Measurements from ENCODE around the gene KITLG.

Gene KITLG

DNA sequence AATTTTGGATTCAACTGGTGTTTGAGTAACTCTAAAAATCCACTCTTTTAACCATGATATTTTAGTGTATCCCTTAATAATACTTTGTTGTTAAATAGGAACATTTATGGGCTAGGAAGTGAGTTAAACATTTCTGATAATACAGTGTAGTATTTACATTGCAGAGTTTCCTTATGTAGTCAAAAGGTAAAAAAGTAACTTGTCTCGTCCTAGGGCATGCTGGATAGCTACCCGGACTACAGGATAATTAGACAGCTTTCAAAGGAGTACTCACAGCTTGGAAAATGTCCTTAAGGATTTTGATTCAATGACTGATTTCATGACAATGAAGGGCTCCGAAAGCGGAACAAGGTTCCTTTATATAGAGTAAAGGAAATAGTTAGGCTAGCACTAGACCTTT lies 14.5 kb upstream of the KITLG start:
- TF ChIP-seq, protein P1, sequence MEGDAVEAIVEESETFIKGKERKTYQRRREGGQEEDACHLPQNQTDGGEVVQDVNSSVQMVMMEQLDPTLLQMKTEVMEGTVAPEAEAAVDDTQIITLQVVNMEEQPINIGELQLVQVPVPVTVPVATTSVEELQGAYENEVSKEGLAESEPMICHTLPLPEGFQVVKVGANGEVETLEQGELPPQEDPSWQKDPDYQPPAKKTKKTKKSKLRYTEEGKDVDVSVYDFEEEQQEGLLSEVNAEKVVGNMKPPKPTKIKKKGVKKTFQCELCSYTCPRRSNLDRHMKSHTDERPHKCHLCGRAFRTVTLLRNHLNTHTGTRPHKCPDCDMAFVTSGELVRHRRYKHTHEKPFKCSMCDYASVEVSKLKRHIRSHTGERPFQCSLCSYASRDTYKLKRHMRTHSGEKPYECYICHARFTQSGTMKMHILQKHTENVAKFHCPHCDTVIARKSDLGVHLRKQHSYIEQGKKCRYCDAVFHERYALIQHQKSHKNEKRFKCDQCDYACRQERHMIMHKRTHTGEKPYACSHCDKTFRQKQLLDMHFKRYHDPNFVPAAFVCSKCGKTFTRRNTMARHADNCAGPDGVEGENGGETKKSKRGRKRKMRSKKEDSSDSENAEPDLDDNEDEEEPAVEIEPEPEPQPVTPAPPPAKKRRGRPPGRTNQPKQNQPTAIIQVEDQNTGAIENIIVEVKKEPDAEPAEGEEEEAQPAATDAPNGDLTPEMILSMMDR (IDR thresholded peaks at IDR 0.05; ENCODE audit: insufficient read depth, low read depth, low read length, missing control alignments) = no peak
- DNase-seq (ENCODE audit: low read depth) = no peak
- H3K4me3 ChIP-seq (ENCODE audit: low read length) = no peak overlapping the region

DNA sequence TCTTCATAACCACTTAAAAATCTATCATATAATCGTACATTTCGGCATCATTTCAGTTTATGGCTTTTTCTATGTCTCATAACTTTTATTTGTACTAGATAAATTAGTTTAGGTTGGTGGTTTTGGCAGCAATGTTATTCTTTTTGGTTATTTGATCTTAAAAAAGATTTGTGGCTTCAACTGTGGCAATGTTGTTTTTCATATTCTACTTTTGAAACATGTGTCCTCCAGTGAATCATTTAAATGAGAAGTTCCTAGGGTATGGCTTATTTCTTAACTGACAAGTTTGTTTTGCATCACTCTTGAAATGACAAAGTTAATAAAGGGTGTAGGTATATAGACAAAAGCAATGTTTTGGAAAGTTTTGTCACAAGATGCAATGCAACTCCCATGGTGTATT lies 11.1 kb upstream of the KITLG start:
- TF ChIP-seq, protein P1 (IDR thresholded peaks at IDR 0.05; ENCODE audit: insufficient read depth, low read depth, low read length, missing control alignments) = no peak
- H3K4me3 ChIP-seq (ENCODE audit: low read length) = no peak overlapping the region
- DNase-seq (ENCODE audit: low read depth) = no peak

DNA sequence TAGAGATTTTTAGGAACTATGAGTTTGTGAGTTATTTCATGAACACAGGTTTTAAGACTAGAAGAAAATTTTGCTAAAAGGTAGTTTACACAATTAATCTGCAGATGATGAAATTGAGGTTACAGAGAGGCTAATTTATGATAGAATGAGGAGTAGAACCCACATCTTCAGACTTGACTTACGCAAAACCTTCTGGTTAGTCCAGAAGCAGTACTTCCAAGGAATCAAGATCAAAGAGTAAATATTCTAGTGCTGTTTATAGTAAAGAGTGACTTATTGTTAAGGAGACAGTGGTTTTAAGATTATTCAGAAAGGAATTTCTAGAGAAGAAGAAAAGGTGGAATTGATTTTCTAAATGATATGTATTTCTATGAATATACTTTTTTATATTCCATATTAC lies 10.6 kb upstream of the KITLG start:
- TF ChIP-seq, protein P1 (IDR thresholded peaks at IDR 0.05; ENCODE audit: insufficient read depth, low read depth, low read length, missing control alignments) = no peak
- H3K4me3 ChIP-seq (ENCODE audit: low read length) = no peak overlapping the region
- DNase-seq (ENCODE audit: low read depth) = no peak

DNA sequence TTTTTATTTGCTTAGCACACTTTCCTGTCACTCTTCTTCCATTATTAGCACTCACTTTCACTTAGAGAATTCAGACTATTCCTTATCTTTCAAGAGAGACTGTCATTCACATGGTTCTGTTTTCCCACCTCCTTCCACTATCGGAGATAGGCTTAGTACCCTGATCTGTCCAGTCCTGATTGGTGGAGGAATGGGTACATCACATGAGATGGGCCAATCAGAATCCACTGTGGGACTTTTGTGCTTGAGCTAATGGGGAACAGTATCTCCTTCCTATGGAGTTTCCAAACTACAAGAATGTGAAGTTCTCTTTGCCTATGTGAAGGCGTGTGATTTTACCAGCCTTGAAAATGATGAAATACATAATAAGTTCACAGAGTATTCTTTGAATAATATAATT lies 4.8 kb upstream of the KITLG start:
- no peak for DNase-seq (ENCODE audit: low read depth)
- H3K4me3 ChIP-seq (ENCODE audit: low read length) = no peak overlapping the region
- TF ChIP-seq, protein P1 (IDR thresholded peaks at IDR 0.05; ENCODE audit: insufficient read depth, low read depth, low read length, missing control alignments) = no peak

DNA sequence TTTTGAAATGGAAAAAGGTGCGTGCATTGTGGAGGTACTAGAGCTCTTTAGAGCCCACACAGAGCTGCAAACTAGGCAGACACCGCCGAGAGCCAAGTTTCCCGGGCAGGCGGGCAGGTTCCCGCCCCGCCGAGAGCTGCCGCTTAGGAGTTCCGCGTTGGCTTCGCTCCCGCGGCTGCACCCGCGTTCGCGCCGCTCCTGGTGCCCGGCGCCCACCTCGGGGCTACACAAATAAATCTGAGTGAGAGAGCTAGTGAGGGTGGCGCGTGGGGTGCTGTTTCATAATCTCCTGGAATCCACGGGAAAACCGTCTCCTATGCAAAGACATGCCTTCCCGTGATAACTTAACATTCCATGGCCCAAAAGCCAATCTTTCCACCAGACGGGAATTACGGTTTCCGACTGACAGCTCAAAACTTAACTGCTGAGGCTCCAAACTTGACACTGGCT lies 645 bp downstream of the KITLG start:
- peak overlapping the region; percentile 89 for H3K4me3 ChIP-seq (ENCODE audit: low read length)
- TF ChIP-seq, protein P1 (IDR thresholded peaks at IDR 0.05; ENCODE audit: insufficient read depth, low read depth, low read length, missing control alignments) = no peak
- peak; percentile 52 for DNase-seq (ENCODE audit: low read depth)

DNA sequence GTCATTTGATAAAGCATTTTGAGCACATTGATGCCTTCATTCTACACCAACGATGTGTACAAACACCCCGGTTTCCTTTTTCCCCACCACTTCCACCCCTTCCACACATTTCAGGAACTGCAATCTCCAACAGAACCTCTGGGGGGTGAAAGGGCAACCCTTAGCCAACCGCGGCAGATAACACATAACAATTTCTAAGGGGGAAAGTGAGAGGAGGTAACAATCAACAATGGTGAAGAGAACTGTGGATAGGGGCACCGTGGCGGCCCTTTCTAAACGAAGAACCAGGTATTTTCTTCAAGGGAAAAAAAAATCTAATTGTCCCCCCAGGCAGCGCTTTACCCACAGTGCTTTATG lies 1.1 kb downstream of the KITLG start:
- peak overlapping the region; percentile 89 for H3K4me3 ChIP-seq (ENCODE audit: low read length)
- TF ChIP-seq, protein P1 (IDR thresholded peaks at IDR 0.05; ENCODE audit: insufficient read depth, low read depth, low read length, missing control alignments) = peak; percentile 46
- DNase-seq (ENCODE audit: low read depth) = peak; percentile 42

DNA sequence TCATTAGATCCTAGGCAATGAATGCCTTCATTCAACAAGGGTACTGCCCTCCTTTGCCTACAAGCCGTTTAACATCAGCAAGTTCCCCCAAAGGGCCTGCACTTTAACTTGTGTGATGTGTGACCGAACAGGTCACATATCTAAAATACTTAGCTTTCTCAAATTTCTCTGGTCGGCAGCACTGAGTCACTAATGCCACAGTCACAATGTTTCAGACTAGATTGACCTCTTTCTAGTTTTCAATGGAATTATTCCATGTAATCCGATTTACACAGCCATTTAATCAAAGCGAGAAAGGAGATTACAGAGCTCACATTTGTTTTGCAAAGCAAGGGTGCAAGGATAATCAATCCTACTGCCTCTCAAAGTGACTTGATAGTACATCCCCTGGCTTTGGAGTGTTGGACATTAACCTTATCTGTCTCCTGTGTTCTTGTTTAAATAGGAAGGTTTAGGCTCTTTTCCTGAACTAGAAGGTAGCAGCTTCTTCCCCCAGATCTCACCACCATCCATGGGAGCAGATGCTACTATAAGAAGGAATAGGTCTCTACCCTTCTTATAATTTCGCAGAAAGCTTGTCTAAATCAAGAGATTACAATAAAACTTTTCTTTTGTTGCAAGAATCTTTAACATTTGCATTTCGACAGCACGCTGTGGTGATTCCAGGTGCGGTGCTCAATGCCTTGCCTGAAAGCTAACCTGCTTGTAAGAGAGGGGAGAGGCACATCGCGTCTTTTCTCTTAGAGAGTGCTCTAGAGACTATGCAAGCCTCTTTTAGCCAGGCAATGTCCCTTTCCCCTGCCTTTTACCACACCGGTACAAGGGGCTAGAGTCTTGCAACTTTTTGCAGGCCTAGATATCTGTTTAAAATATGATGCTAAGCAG lies 1.8 kb downstream of the KITLG start:
- DNase-seq (ENCODE audit: low read depth) = peak; percentile 31
- TF ChIP-seq, protein P1 (IDR thresholded peaks at IDR 0.05; ENCODE audit: insufficient read depth, low read depth, low read length, missing control alignments) = no peak
- H3K4me3 ChIP-seq (ENCODE audit: low read length) = peak overlapping the region; percentile 89

Data from epithelial cell of esophagus (primary cell).